ENCODE data around the gene NWD2. TPM values are rescaled to one million over a fixed set of nuclear protein-coding genes. Genes with fewer than 3 reads are reported as not detected.

NWD2 gene
- total and polyA plus RNA-seq, 9 of the 15 experiments (the other 6 are each of a cell fraction or from before 2014, with no cell fraction given), result not detected

- TF ChIP-seq GATAD2A (IDR thresholded peaks at IDR 0.05), result no peak
- no peak for TF ChIP-seq NONO (IDR thresholded peaks at IDR 0.05; ENCODE audit: low read depth in 2 of 2, low read length in 1 of 2)
- no peak for TF ChIP-seq ZHX1 (conservative IDR thresholded peaks at IDR 0.05; ENCODE audit: low read length)
These were observed 72.6 kb downstream of the NWD2 start (continued) for GRCh38 chr4:37317104-37317643.

- Histone ChIP-seq H3K9me1 (ENCODE audit: control insufficient read depth, insufficient read depth, low read length) (no peaks in the 10 kb centered on the region), H2AFZ (ENCODE audit: low read depth, low read length) (no peak overlapping the region), H3K4me2 (ENCODE audit: insufficient read depth, low read length) (no peak overlapping the region), H3K4me1 (replicated peaks in 1 of 2; ENCODE audit: control insufficient read depth in 2 of 2, insufficient read depth in 2 of 2, low read length in 2 of 2) (no peaks in the 10 kb centered on the region), H3K79me2 (ENCODE audit: control insufficient read depth, insufficient read depth, low read length) (no peaks in the 10 kb centered on the region), H3K9me3 (replicated peaks; ENCODE audit: control insufficient read depth, insufficient read depth, low read depth, low read length) (no peaks in the 10 kb centered on the region), H3K4me3 (no peak overlapping the region), H3K27me3 (ENCODE audit: control insufficient read depth in 2 of 2, insufficient read depth in 2 of 2, low read length in 2 of 2) (no peaks in the 10 kb centered on the region), H3K27ac (ENCODE audit: extremely low read depth, low read depth, low read length) (no peak overlapping the region), H3K36me3 (ENCODE audit: control insufficient read depth, insufficient read depth, low read length) (no peaks in the 10 kb centered on the region), H4K20me1 (replicated peaks; ENCODE audit: control insufficient read depth, insufficient read depth, low read length) (no peaks in the 10 kb centered on the region), H3K9ac (ENCODE audit: insufficient read depth in 1 of 2, low read depth in 2 of 2, low read length in 2 of 2) (no peak overlapping the region)
- ChIA-PET CTCF (ENCODE audit: low intra/inter-chr PET ratio) (no interaction called here), POLR2A (no interaction called here)
- FAIRE-seq (no peak), DNase-seq (ENCODE audit: extremely low read depth in 1 of 4, low spot score in 3 of 4) (no peak), ATAC-seq (no peak)
- BruUV-seq (replicated peaks), result no TSS peak
- intact Hi-C loops (cut with micrococcal nuclease) (no loop called here), in situ Hi-C loops (cut with MboI) (no loop called here)
- TF ChIP-seq CEBPG (CRISPR knock-in tag; IDR thresholded peaks at IDR 0.05) (no peak), CEBPG (tag; conservative IDR thresholded peaks at IDR 0.05 in 1 of 2, IDR thresholded peaks at IDR 0.05 in 1 of 2) (no peak), CBFA2T3 (IDR thresholded peaks at IDR 0.05) (no peak), ETV6 (IDR thresholded peaks at IDR 0.05; ENCODE audit: borderline replicate concordance in 1 of 2, low read depth in 2 of 2, low read length in 1 of 2) (no peak), ETV6 (CRISPR knock-in tag; IDR thresholded peaks at IDR 0.05; ENCODE audit: borderline replicate concordance) (no peak), XRCC4 (IDR thresholded peaks at IDR 0.05; ENCODE audit: extremely low read depth, insufficient read depth, insufficient read length) (no peak), POLR2H (tag; IDR thresholded peaks at IDR 0.05; ENCODE audit: low read depth) (no peak), ZNF224 (CRISPR knock-in tag; IDR thresholded peaks at IDR 0.05) (no peak), RBM25 (IDR thresholded peaks at IDR 0.05; ENCODE audit: low read depth, low read length, severe bottlenecking) (no peak)
- 2% methylated on average over 5 of the region's 5 CpGs for WGBS (ENCODE audit: insufficient coverage, low coverage, missing lambda C conversion rate)
These were observed 76.1 kb downstream of the NWD2 start for GRCh38 chr4:37320513-37321235.
